ENCODE data around the gene ZBP1. TPM values are rescaled to one million over a fixed set of nuclear protein-coding genes. Genes with fewer than 3 reads are reported as not detected.

ZBP1 gene
- polyA plus RNA-seq, 1 of the 3 experiments (the other 2 are of a cell fraction): not detected

DNA sequence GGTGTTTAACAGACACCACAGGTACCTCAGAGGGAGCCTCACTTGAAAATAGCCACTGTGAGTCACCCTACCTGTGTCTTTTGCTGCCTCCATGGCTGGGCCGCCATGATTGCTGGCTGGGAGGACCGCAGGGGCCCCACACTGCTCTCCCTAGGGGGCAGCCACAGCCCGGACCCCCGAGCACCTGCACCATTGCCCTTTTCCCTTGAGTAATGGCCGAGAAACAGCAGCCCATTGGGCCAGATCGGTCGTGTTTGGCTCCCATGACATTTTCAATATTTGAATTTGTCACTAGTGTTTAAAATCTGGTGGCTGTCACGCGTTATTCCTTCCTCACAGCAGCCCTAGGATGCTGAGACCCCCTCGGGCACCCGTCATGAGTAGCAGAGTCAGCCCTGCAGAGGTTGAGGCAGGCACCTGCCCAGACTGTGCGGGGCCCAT lies 6.7 kb downstream of the ZBP1 start:
- no peak for DNase-seq
- Histone ChIP-seq H3K27me3 (ENCODE audit: insufficient read depth) (no peaks in the 10 kb centered on the region; the same call in 1 of the 2 replicates), H3K9ac (no peak overlapping the region), H3K9me2 (no peaks in the 10 kb centered on the region), H3K79me2 (ENCODE audit: insufficient read depth) (no peaks in the 10 kb centered on the region), H4K20me1 (ENCODE audit: insufficient read depth) (no peaks in the 10 kb centered on the region), H3K9me3 (no peaks in the 10 kb centered on the region), H2AFZ (ENCODE audit: low read depth) (no peak overlapping the region), H3K27ac (ENCODE audit: low read depth in 2 of 2, low read length in 1 of 2) (no peak overlapping the region), H3K36me3 (replicated peaks in 1 of 2; ENCODE audit: control insufficient read depth in 1 of 2, insufficient read depth in 2 of 2, low read length in 1 of 2) (no peaks in the 10 kb centered on the region), H3K4me1 (ENCODE audit: control insufficient read depth in 1 of 2, insufficient read depth in 2 of 2, low read depth in 1 of 2, low read length in 1 of 2) (no peaks in the 10 kb centered on the region), H3F3A (replicated peaks; ENCODE audit: insufficient read depth) (no peaks in the 10 kb centered on the region), H3K4me3 (ENCODE audit: low read depth in 2 of 2, low read length in 1 of 2) (no peak overlapping the region), H3K4me2 (no peak overlapping the region)
- WGBS (ENCODE audit: low lambda C conversion rate): 58% methylated on average over 11 of the region's 12 CpGs
- TF ChIP-seq RAD21 (IDR thresholded peaks at IDR 0.05; ENCODE audit: low read length) (no peak), PBX3 (IDR thresholded peaks at IDR 0.05) (no peak), RCOR1 (IDR thresholded peaks at IDR 0.05; ENCODE audit: low read length) (no peak), RFX5 (IDR thresholded peaks at IDR 0.05; ENCODE audit: low read length) (no peak), FOXM1 (IDR thresholded peaks at IDR 0.05; ENCODE audit: low read depth) (no peak), EP300 (IDR thresholded peaks at IDR 0.05; ENCODE audit: borderline replicate concordance in 1 of 2, low read depth in 1 of 2, low read length in 1 of 2) (no peak), NRF1 (IDR thresholded peaks at IDR 0.05; ENCODE audit: low read depth, low read length) (no peak), YY1 (IDR thresholded peaks at IDR 0.05; ENCODE audit: low read depth) (no peak), SMC3 (IDR thresholded peaks at IDR 0.05; ENCODE audit: low read depth, low read length) (no peak), TEAD4 (IDR thresholded peaks at IDR 0.05; ENCODE audit: borderline replicate concordance, insufficient read depth) (no peak), FOXJ3 (CRISPR knock-in tag; IDR thresholded peaks at IDR 0.05) (no peak)
- TF ChIP-seq, protein P1, sequence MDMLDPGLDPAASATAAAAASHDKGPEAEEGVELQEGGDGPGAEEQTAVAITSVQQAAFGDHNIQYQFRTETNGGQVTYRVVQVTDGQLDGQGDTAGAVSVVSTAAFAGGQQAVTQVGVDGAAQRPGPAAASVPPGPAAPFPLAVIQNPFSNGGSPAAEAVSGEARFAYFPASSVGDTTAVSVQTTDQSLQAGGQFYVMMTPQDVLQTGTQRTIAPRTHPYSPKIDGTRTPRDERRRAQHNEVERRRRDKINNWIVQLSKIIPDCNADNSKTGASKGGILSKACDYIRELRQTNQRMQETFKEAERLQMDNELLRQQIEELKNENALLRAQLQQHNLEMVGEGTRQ (IDR thresholded peaks at IDR 0.05; ENCODE audit: borderline replicate concordance, low read depth, low read length): no peak
- CTCF ChIA-PET: interaction anchor here (1.1 to 6.0 kb wide), 4 partner anchors 9 to 597 kb away, joined by 3 to 31 read pairs (median 6); no protein-coding TSS in a partner anchor
- POLR2A ChIA-PET: no interaction called here

GRCh38 chr20:57612916-57613315 lies 7.3 kb downstream of the ZBP1 start:
- WGBS (ENCODE audit: low lambda C conversion rate): 57% methylated on average over 5 of the region's 7 CpGs
- Histone ChIP-seq H3K27me3 (ENCODE audit: insufficient read depth) (no peaks in the 10 kb centered on the region; the same call in 1 of the 2 replicates), H3F3A (replicated peaks; ENCODE audit: insufficient read depth) (no peaks in the 10 kb centered on the region), H3K9ac (no peak overlapping the region), H3K4me3 (ENCODE audit: low read depth in 2 of 2, low read length in 1 of 2) (no peak overlapping the region), H3K9me3 (no peaks in the 10 kb centered on the region), H3K27ac (ENCODE audit: low read depth in 2 of 2, low read length in 1 of 2) (no peak overlapping the region), H3K9me2 (no peaks in the 10 kb centered on the region), H3K4me1 (ENCODE audit: control insufficient read depth in 1 of 2, insufficient read depth in 2 of 2, low read depth in 1 of 2, low read length in 1 of 2) (no peaks in the 10 kb centered on the region), H2AFZ (ENCODE audit: low read depth) (no peak overlapping the region), H3K36me3 (replicated peaks in 1 of 2; ENCODE audit: control insufficient read depth in 1 of 2, insufficient read depth in 2 of 2, low read length in 1 of 2) (no peaks in the 10 kb centered on the region), H3K4me2 (no peak overlapping the region), H3K79me2 (ENCODE audit: insufficient read depth) (no peaks in the 10 kb centered on the region), H4K20me1 (ENCODE audit: insufficient read depth) (no peaks in the 10 kb centered on the region)
- no peak for DNase-seq
- CTCF ChIA-PET: interaction anchor here (1.8 to 6.0 kb wide), 4 partner anchors 9 to 597 kb away, joined by 7 to 31 read pairs (median 22); partner anchors contain the start of gene ZBP1
- POLR2A ChIA-PET: no interaction called here
- no peak for TF ChIP-seq TEAD4 (IDR thresholded peaks at IDR 0.05; ENCODE audit: borderline replicate concordance, insufficient read depth)
- no peak for TF ChIP-seq FOSL2 (IDR thresholded peaks at IDR 0.05; ENCODE audit: borderline replicate concordance, low read depth)
- TF ChIP-seq PBX3 (IDR thresholded peaks at IDR 0.05): no peak
- TF ChIP-seq TAF1 (IDR thresholded peaks at IDR 0.05; ENCODE audit: borderline replicate concordance, low read depth, low read length): no peak
- TF ChIP-seq REST (IDR thresholded peaks at IDR 0.05; ENCODE audit: low read depth, low read length): no peak
- no peak for TF ChIP-seq EP300 (IDR thresholded peaks at IDR 0.05; ENCODE audit: borderline replicate concordance in 1 of 2, low read depth in 1 of 2, low read length in 1 of 2)
- no peak for TF ChIP-seq SIN3A (IDR thresholded peaks at IDR 0.05; ENCODE audit: borderline replicate concordance, low read depth, low read length)
- no peak for TF ChIP-seq YY1 (IDR thresholded peaks at IDR 0.05; ENCODE audit: low read depth)
- TF ChIP-seq CHD2 (IDR thresholded peaks at IDR 0.05; ENCODE audit: low read length, partially characterized antibody): no peak
- TF ChIP-seq, protein P1 (IDR thresholded peaks at IDR 0.05; ENCODE audit: borderline replicate concordance, low read depth, low read length): no peak
- TF ChIP-seq USF1 (IDR thresholded peaks at IDR 0.05; ENCODE audit: borderline replicate concordance, low read depth): no peak
